ENCODE results near the gene IL20RB. TPM values are rescaled to one million over a fixed set of nuclear protein-coding genes. Genes with fewer than 3 reads are reported as not detected.

The IL20RB gene
- total RNA-seq, 2 experiments from 2014 or later: 1.5 to 2.2 TPM

- H3K4me1 ChIP-seq (ENCODE audit: insufficient read depth, low read length): no peaks in the 10 kb centered on the region
- no peak overlapping the region for H3K4me3 ChIP-seq (ENCODE audit: low read length)
- H3K36me3 ChIP-seq (ENCODE audit: insufficient read depth, low read length): no peaks in the 10 kb centered on the region
- intact Hi-C loops (cut with DNase I, micrococcal nuclease): no loop called here
- Mint-ChIP-seq H3K9me3 (no peaks in the 10 kb centered on the region), H3K36me3 (ENCODE audit: low read depth) (no peaks in the 10 kb centered on the region), H3K27me3 (no peaks in the 10 kb centered on the region), H3K4me1 (ENCODE audit: low read depth) (no peaks in the 10 kb centered on the region), H3K27ac (no peak overlapping the region), H3K4me3 (no peak overlapping the region)
- ChIA-PET CTCF (interaction anchor here (1.3 kb wide), 1 partner anchor 12 kb away, joined by 5 read pairs; no protein-coding TSS in a partner anchor), POLR2A (no interaction called here)
- no peak for TF ChIP-seq CTCF (IDR thresholded peaks at IDR 0.05)
- H3K9me3 ChIP-seq (ENCODE audit: control insufficient read depth in 1 of 2, insufficient read depth in 1 of 2, low read length in 2 of 2): no peaks in the 10 kb centered on the region
- ATAC-seq (ENCODE audit: poor library complexity) (no peak), DNase-seq (no peak)
- no peak overlapping the region for H3K27ac ChIP-seq (ENCODE audit: low read depth in 1 of 2, low read length in 2 of 2)
- no peaks in the 10 kb centered on the region for H3K27me3 ChIP-seq (ENCODE audit: control insufficient read depth in 1 of 2, insufficient read depth in 2 of 2, low read length in 2 of 2)
Observed at GRCh38 chr3:137020315-137020714, 62.5 kb downstream of the IL20RB start.

DNA sequence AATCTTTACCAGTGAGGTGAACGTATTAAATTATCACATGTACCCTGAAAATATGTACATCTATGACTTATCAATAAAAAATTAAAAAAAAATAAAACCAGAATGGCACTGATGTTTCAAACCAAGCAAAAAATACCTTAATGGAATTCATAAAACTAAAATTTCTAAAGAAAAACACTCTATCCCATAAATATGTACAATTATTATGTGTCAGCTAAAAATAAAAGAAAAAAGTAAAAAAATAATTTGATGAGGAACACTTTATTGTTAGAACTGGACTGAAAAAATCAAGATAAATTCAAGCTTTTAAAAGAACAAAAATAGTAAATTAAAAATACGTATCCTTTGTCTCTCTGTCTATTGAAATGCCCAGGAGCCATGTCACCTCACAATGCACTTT, 63.1 kb downstream of the IL20RB start:
- Histone ChIP-seq H3K4me3 (ENCODE audit: low read length) (no peak overlapping the region), H3K27ac (ENCODE audit: low read depth in 1 of 2, low read length in 2 of 2) (no peak overlapping the region), H3K9me3 (ENCODE audit: control insufficient read depth in 1 of 2, insufficient read depth in 1 of 2, low read length in 2 of 2) (no peaks in the 10 kb centered on the region), H3K27me3 (ENCODE audit: control insufficient read depth in 1 of 2, insufficient read depth in 2 of 2, low read length in 2 of 2) (no peaks in the 10 kb centered on the region), H3K4me1 (ENCODE audit: insufficient read depth, low read length) (no peaks in the 10 kb centered on the region), H3K36me3 (ENCODE audit: insufficient read depth, low read length) (no peaks in the 10 kb centered on the region)
- ChIA-PET POLR2A (no interaction called here), CTCF (interaction anchor here (1.3 kb wide), 1 partner anchor 12 kb away, joined by 5 read pairs; no protein-coding TSS in a partner anchor)
- Mint-ChIP-seq H3K27ac (no peak overlapping the region), H3K4me3 (no peak overlapping the region), H3K4me1 (ENCODE audit: low read depth) (no peaks in the 10 kb centered on the region), H3K27me3 (no peaks in the 10 kb centered on the region), H3K36me3 (ENCODE audit: low read depth) (no peaks in the 10 kb centered on the region), H3K9me3 (no peaks in the 10 kb centered on the region)
- no peak for DNase-seq
- TF ChIP-seq CTCF (IDR thresholded peaks at IDR 0.05): no peak
- no peak for ATAC-seq (ENCODE audit: poor library complexity)
- intact Hi-C loops (cut with DNase I, micrococcal nuclease): no loop called here

DNA sequence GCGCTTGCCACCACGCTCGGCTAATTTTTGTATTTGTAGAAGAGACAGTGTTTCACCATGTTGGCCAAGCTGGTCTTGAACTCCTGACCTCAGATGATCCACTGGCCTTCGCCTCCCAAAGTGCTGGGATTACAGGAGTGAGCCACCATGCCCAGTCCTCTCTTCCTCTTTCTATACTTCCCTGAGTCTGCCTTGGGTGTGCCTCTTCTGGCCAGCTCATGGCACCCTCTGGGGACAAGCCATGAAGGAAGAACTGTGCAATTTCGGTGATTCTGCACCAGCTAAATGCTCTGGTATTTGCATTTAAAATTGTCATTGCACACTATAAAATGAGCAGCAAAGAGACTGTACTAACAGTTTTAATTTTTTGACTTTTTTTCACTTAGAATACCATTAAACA, 66.6 kb downstream of the IL20RB start:
- ATAC-seq (ENCODE audit: poor library complexity) (no peak), DNase-seq (no peak)
- Histone ChIP-seq H3K9me3 (ENCODE audit: control insufficient read depth in 1 of 2, insufficient read depth in 1 of 2, low read length in 2 of 2) (no peaks in the 10 kb centered on the region), H3K27me3 (ENCODE audit: control insufficient read depth in 1 of 2, insufficient read depth in 2 of 2, low read length in 2 of 2) (no peaks in the 10 kb centered on the region), H3K4me3 (ENCODE audit: low read length) (no peak overlapping the region), H3K4me1 (ENCODE audit: insufficient read depth, low read length) (no peaks in the 10 kb centered on the region), H3K36me3 (ENCODE audit: insufficient read depth, low read length) (no peaks in the 10 kb centered on the region), H3K27ac (ENCODE audit: low read depth in 1 of 2, low read length in 2 of 2) (no peak overlapping the region)
- intact Hi-C loops (cut with DNase I, micrococcal nuclease): no loop called here
- ChIA-PET POLR2A (no interaction called here), CTCF (no interaction called here)
- no peaks in the 10 kb centered on the region for H3K9me3 Mint-ChIP-seq
- no peak for TF ChIP-seq CTCF (IDR thresholded peaks at IDR 0.05)
- no peaks in the 10 kb centered on the region for H3K4me1 Mint-ChIP-seq (ENCODE audit: low read depth)
- H3K27me3 Mint-ChIP-seq: no peaks in the 10 kb centered on the region
- no peaks in the 10 kb centered on the region for H3K36me3 Mint-ChIP-seq (ENCODE audit: low read depth)
- H3K4me3 Mint-ChIP-seq: no peak overlapping the region
- H3K27ac Mint-ChIP-seq: no peak overlapping the region

All from CD4-positive, alpha-beta T cell (primary cell).